Fibroblast of the aortic adventitia (primary cell): ENCODE results near the gene AAMP. TPM values are rescaled to one million over a fixed set of nuclear protein-coding genes. Genes with fewer than 3 reads are reported as not detected.
A peak's percentile ranks its signal among the peaks of the same experiment; 100 is the strongest.

Source experiments
- DNase-seq: peaks from one replicate; pipeline ENCODE4 v3.0.0-alpha.2; 2010; ENCODE audit warnings: low read depth
- H3K4me3 ChIP-seq: 2 replicates; pipeline ENCODE4 v1.5.1; 2011; ENCODE audit warnings: low read depth, mild to moderate bottlenecking, control low read depth, low read length, moderate library complexity
- CTCF ChIP-seq: IDR thresholded peaks from 2 replicates; pipeline ENCODE4 v1.5.1; 2011; ENCODE audit warnings: mild to moderate bottlenecking, low read length, control low read depth, inconsistent platforms; ENCODE audit not compliant: insufficient read depth
- total RNA-seq: library from RNA; depleted of rRNA; stranded (reverse); fragments of >200 nt; gene quantifications from 2 replicates; pipeline ENCODE4 v1.2.3, GENCODE V29; 2012; ENCODE audit warnings: low replicate concordance

AAMP gene
- total RNA-seq, 1 donor, result 64.4 TPM

GRCh38 chr2:218230882-218231281, 39.1 kb downstream of the AAMP start:
- no peak for TF ChIP-seq CTCF
- peak; percentile 37 for DNase-seq

GRCh38 chr2:218229851-218230250, 40.1 kb downstream of the AAMP start:
- TF ChIP-seq CTCF, result no peak
- peak; percentile 28 for DNase-seq
- H3K4me3 ChIP-seq, result no peak overlapping the region

More at GRCh38 chr2:218230882-218231281, 39.1 kb downstream of the AAMP start:
- H3K4me3 ChIP-seq, result no peak overlapping the region

- peak; percentile 82 for DNase-seq
- no peak for TF ChIP-seq CTCF
- H3K4me3 ChIP-seq, result no peak overlapping the region
Measured at GRCh38 chr2:218229239-218229638, 40.7 kb downstream of the AAMP start.

GRCh38 chr2:218228366-218229090, 41.4 kb downstream of the AAMP start:
- DNase-seq, result no peak
- no peak overlapping the region for H3K4me3 ChIP-seq
- no peak for TF ChIP-seq CTCF

GRCh38 chr2:218226903-218227302, 43.0 kb downstream of the AAMP start:
- TF ChIP-seq CTCF, result no peak
- no peak for DNase-seq
- H3K4me3 ChIP-seq, result no peak overlapping the region

- no peak for TF ChIP-seq CTCF
Measured at GRCh38 chr2:218224186-218224585, 45.8 kb downstream of the AAMP start.

GRCh38 chr2:218223046-218223445, 46.9 kb downstream of the AAMP start:
- no peak for TF ChIP-seq CTCF
- DNase-seq, result peak; percentile 20
- H3K4me3 ChIP-seq, result no peak overlapping the region

More at GRCh38 chr2:218224186-218224585, 45.8 kb downstream of the AAMP start:
- no peak for DNase-seq
- no peak overlapping the region for H3K4me3 ChIP-seq
